ENCODE results near the gene MKS1. TPM values are rescaled to one million over a fixed set of nuclear protein-coding genes. Genes with fewer than 3 reads are reported as not detected.

Gene MKS1
- total and polyA plus RNA-seq, 11 donors: 3.3 to 15.1 (median 6.4) TPM

DNA sequence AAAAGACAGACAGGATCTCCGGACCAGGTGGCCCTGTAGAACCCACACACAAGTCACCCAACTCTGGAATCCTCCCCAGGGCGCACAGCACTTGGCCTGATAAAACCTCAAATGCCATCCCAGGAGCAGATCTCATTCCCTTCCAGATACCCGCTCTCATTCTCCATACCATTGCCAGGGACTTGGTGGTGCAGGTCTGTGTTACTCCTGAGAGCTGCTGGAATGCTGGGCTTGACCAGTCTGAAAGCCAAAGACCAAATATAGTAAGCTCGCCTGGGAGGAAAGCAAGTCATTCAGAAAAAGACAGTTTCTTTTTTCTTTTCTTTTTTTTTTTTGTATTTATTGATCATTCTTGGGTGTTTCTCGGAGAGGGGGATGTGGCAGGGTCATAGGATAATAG, 10.7 kb downstream of the MKS1 start:
- no peaks in the 10 kb centered on the region for H3K9me3 ChIP-seq
- H3K4me3 ChIP-seq: no peak overlapping the region
- DNase-seq (no peak), ATAC-seq (no peak)
- WGBS, 4 donors: 92 to 98% (median 93%) methylated on average over 5 of the region's 5 CpGs
- no peaks in the 10 kb centered on the region for H3K4me1 ChIP-seq
- TF ChIP-seq, protein P1, sequence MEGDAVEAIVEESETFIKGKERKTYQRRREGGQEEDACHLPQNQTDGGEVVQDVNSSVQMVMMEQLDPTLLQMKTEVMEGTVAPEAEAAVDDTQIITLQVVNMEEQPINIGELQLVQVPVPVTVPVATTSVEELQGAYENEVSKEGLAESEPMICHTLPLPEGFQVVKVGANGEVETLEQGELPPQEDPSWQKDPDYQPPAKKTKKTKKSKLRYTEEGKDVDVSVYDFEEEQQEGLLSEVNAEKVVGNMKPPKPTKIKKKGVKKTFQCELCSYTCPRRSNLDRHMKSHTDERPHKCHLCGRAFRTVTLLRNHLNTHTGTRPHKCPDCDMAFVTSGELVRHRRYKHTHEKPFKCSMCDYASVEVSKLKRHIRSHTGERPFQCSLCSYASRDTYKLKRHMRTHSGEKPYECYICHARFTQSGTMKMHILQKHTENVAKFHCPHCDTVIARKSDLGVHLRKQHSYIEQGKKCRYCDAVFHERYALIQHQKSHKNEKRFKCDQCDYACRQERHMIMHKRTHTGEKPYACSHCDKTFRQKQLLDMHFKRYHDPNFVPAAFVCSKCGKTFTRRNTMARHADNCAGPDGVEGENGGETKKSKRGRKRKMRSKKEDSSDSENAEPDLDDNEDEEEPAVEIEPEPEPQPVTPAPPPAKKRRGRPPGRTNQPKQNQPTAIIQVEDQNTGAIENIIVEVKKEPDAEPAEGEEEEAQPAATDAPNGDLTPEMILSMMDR (IDR thresholded peaks at IDR 0.05): no peak
- TF ChIP-seq POLR2A (IDR thresholded peaks at IDR 0.05): no peak
- no peak overlapping the region for H3K27ac ChIP-seq
- peaks cover 0 to 78% (median 58%) of the 10 kb centered on the region in 9 donors for H3K36me3 ChIP-seq
- no peaks in the 10 kb centered on the region for H3K27me3 ChIP-seq
- intact Hi-C loops (cut with DNase I): no loop called here

DNA sequence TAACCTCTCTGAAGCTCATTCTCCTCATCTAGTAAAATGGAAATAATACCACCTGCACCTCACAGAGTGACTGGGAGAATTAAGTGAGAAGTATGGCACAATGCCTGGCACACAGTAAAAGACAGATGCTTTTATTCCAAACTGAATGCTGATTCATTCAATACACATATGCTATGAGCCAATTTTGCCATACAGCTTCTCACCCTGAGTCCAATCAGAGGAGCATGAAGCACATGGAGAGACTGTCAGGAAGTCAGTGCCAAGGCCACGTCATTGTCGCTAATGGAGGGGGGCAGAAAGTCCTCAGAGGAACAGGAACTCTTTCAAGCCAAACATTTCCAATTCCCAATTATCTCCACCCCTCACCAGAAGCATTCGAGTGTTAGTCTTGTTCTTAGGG, 11.6 kb downstream of the MKS1 start:
- ATAC-seq (no peak), DNase-seq (no peak)
- Histone ChIP-seq H3K4me1 (no peaks in the 10 kb centered on the region), H3K27ac (no peak overlapping the region), H3K27me3 (no peaks in the 10 kb centered on the region), H3K36me3 (peaks cover 0 to 69% (median 51%) of the 10 kb centered on the region in 9 donors), H3K9me3 (no peaks in the 10 kb centered on the region), H3K4me3 (no peak overlapping the region)
- TF ChIP-seq POLR2A (IDR thresholded peaks at IDR 0.05): no peak
- TF ChIP-seq, protein P1 (IDR thresholded peaks at IDR 0.05): no peak
- WGBS, 4 donors: 78 to 100% (median 86%) methylated on average over 3 of the region's 3 CpGs
- intact Hi-C loops (cut with DNase I): no loop called here

DNA sequence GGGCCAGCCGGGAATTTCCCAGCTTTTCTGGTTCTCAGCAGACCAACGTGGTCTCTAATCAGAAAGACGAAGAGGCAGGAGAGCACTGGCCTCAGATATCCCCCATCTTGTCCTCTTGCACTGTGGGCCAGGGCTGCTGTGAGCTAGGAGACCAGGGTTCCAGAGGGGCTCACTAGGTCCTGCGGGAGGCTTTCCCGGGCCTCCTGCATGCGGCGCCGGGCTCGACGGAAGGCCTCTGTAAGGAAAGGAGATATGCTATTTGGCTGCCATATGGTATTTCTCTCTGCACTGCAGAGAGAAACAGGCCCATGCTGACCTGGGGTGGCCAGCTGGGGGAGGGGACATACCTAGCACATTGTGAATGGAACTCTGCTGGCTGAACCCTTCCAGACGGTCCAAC, 13.1 kb downstream of the MKS1 start:
- Histone ChIP-seq H3K9me3 (no peaks in the 10 kb centered on the region), H3K27ac (no peak overlapping the region), H3K27me3 (no peaks in the 10 kb centered on the region), H3K4me3 (no peak overlapping the region), H3K4me1 (no peaks in the 10 kb centered on the region), H3K36me3 (peaks cover 0 to 54% (median 42%) of the 10 kb centered on the region in 9 donors)
- no peak for TF ChIP-seq POLR2A (IDR thresholded peaks at IDR 0.05)
- TF ChIP-seq, protein P1 (IDR thresholded peaks at IDR 0.05): no peak
- ATAC-seq (no peak), DNase-seq (no peak)
- 87 to 93% (median 91%) methylated on average over 6 to 11 of the region's 11 CpGs for WGBS, 4 donors
- intact Hi-C loops (cut with DNase I): no loop called here

DNA sequence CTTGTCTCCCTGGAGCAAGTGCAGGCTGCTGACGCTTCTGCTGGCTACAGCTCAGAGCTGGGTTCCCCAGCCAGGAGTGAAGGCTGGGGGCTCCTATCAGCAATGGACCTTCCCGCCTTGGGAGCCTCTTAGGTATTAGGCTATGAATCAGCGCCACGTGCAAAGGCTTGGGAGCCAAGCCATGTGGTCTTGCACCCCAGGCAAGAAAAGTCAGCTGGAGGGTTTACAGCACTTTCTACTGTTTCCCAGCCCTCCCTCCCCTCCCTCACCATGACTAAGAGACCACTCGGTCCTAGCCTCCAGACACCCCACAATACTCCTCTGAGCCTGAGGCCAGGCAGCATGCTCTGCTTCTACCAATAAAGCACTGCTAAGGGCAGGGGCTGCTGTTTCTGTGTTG, 14.3 kb downstream of the MKS1 start:
- DNase-seq (no peak), ATAC-seq (no peak)
- intact Hi-C loops (cut with DNase I): no loop called here
- Histone ChIP-seq H3K36me3 (peaks cover 0 to 43% (median 31%) of the 10 kb centered on the region in 9 donors), H3K27me3 (peaks cover 0 to under 1% (median 0%) of the 10 kb centered on the region in 9 donors), H3K4me1 (no peaks in the 10 kb centered on the region), H3K27ac (no peak overlapping the region), H3K4me3 (no peak overlapping the region), H3K9me3 (no peaks in the 10 kb centered on the region)
- 87 to 100% (median 93%) methylated on average over 4 to 5 of the region's 5 CpGs for WGBS, 4 donors
- TF ChIP-seq, protein P1 (IDR thresholded peaks at IDR 0.05): no peak
- no peak for TF ChIP-seq POLR2A (IDR thresholded peaks at IDR 0.05)
